HG03280 (cell line): ENCODE results near the gene PDZRN3.

ENCODE experiments used
- ATAC-seq: cut with Tn5 transposase; IDR thresholded peaks from one replicate; pipeline ENCODE4 v1.9.1; 2021; ENCODE audit warnings: mild to moderate bottlenecking, moderate library complexity; ENCODE audit not compliant: unreplicated experiment

PDZRN3 gene

DNA sequence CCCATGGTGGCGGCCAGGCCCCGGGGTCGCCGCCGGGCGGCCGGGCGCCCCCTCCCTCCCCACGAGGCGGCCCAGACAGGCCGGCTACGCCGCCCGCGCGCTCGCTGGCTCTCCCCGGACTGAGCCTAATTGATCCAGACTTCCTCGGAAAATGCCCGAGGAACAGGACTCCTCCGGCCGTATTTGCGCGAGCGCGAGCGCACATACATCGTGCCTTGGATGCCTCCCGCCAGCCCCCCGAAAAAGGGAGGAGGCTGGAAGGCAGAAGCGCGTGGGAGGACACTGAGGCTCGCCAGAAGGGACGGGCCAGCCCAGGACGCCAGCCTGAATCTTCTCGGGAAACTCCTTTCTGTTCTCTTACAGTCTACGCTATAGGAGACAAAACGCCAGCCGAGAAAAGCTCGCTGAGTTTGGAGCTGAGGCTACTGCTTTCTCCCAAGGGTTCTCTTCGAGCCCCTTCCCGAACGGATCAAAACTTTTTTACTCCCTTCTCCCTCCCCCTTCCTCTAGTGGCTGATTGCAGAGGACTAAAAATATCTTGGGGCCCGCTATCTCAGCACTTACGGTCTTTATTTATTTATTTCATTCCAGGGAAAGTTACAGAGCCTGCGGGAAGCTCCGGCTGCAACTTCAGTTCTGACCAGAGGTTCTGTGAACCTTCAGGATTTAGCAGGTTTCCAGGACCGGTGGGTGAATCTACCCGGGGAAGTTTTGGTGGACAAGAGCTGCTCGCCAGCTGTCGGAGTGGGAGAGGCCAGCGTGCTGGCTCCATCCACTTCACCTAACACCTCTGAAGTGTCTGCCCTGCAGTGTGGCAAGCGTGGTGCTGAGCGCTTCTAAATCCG, at the start of gene PDZRN3:
Gene PDZRN3, minus strand, starts transcription at position 121 of the 845 bp plus-strand sequence.
- no peak for ATAC-seq

DNA sequence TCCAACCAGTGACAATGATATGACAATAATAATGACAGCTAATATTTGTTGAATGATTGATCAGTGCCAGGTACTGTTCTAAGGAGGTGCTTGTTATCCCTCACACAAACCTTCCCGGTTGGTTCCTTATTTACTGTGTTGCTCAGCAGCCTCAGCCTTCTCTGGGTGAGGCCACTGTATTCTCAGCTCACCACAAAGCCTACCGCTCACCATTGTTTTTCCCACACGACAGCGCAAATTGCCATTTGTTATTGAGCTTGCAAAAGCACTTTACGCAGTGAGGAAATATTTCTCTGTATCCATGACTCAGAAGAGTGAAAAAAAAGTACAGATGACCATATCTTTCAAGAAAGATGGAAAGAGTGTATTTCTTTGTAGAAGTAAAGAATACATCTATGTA, 49.5 kb upstream of the PDZRN3 start:
- no peak for ATAC-seq

DNA sequence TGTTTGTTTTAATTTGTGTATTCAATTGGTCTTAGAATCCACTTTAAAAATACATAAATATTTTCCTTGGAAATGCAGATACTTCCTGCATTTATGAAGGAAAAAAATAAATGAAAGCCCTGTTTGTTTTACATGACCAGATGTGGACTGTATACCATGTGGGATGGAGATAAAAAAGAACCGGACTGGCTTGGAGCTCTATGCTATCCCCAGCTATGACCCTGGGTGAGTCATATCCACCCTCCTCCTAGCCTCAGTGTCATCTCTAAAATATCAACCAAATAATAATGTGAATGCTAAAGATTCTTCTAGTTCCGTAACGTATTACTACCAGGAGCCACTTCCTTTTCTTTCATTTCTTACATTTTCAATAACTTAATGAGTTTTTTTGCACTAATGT, 44.5 kb upstream of the PDZRN3 start:
- ATAC-seq: no peak

DNA sequence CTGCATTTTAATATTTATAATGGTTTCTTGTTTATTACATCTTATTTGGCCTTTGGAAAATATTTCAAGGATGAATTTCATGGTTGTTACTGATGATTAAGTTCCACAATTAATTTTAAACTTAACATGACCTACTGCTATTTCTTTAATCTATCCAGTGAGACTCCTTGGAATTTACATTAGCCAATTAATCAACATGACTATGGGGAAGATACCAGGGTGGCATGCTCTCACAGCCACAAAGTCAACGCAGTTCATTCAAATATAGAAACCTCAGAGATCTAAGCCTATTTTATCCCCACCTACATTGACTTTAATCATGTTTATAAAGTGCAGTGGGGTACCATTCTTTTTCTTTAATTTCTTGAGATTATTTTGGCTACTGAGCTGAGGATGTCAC, 43.6 kb upstream of the PDZRN3 start:
- no peak for ATAC-seq

DNA sequence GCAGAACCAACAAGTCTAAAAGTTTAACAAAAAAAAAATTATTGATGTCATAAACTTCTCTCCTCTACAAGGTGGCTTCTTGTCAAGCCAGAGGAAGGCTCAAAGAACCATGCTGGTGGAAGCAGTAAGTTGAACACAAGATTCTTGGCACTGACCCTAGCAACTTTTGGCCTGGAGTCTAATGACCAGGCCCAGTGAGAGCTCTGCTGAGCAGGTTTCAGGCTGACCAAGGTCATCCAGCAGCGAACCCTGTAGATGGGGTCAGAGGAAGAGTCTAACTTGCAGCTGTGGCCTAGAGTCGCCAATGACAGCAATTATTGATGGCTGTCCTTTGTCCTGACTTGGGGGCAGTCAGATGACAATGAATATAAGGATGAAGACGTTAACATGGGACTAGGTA, 43.1 kb upstream of the PDZRN3 start:
- ATAC-seq: no peak

DNA sequence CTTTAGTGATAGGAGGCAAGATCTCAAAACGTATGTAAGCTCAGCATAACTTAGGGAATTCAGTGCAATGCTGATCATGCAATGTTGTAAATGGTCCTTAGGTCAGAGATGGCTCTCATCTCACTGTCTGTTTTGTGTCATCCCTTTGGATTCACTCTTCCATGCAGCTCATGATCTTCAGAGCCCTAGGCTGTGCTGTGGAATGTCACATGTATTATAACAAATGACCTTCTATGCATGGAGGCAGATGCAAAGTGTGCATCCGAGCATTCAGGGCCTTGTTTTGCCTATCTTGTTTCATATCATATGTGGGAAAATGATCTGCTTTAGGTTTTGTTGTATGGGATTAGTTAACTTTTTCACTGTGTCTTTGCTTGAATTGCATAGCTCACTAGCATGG, 40.5 kb upstream of the PDZRN3 start:
- ATAC-seq: no peak

DNA sequence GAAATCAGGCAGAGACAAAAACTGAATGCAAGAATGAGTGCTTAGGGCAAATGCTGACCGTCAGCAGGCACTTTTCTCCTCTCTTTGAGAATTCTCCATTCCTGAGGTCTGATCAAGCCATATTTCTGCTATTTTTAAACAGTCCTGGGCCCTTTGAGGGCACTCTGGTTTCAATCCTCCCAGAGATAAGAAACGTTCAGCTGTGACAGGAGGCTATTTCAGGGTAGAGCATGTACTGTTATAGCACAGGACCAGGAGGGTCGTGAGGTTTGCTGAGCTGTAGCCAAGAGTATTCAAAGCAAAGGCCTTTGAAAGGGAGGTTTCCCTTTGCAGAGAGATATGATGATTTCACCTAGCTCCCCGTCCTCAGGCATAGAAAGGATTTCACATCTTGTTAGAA, 39.6 kb upstream of the PDZRN3 start:
- ATAC-seq: no peak

DNA sequence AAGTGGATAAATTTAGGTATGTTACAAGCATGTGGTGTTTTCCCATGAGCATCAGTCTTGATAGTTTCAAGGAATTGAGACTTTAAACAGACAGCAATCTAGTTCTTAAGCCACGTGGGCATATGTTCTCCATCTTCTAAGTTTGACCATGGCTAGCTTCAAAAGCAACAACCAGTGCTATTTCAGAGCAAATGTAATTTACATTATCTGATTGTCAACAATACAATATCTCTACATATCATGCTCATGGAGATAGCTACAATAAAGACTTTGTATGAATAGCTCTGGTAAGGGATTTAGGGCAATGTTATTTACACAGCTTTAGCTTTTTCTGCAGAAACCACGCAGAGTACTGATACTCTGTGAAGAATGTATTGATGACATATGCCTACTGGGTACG, 38.8 kb upstream of the PDZRN3 start:
- ATAC-seq: no peak

DNA sequence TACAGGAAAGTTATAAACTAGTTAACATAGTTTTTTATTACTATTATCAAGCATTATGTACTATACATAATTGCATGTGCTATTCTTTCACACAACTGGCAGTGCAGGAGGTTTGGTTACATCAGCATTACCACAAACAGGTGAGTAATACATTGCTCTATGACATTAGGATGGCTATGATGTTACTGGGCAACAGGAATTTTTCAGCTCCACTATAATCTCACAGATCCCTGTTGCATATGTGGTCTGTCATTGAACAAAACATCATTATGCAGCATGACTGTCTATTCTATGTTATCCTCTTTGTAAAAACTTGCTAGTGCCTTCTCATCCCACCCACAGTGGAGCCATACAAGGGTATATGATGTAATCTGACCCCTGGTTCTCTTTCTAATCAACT, 36.5 kb upstream of the PDZRN3 start:
- ATAC-seq: no peak

DNA sequence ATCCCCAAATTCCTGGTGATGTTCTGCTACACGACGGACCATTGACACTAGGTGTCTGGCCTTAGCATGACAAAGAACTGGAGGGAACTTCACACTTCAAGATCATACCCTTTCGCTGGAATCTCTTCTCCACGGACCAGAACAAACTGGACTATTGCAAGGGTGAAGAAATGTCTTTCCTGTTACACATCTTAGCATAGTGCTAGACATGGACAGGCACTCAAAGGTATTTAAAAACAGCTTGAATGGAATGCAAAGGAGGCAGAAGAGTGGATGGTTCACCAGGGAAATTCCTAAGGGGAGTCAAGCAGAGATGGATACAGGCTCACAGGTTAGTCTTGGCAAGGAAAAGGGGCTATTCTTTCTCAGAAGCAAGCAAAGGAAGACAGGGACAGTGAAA, 33.5 kb upstream of the PDZRN3 start:
- ATAC-seq: no peak

DNA sequence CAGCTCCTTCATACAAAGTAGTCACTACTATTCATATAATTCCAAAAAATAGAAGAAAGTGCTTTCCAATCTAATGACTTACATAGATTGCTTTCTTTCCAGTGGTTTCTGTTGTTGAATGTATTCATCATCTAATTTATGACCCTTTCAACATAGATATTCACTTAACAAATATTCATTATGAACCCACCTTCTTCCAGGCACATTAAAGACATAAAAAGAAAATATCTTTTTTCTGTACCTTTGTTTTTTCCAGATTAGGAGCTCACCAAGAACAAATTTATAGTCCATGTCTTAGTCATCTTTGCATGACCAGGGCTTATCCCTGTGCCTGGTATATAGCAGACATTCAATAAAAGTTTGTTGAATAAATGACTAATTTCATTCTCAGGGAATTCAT, 32.4 kb upstream of the PDZRN3 start:
- no peak for ATAC-seq

DNA sequence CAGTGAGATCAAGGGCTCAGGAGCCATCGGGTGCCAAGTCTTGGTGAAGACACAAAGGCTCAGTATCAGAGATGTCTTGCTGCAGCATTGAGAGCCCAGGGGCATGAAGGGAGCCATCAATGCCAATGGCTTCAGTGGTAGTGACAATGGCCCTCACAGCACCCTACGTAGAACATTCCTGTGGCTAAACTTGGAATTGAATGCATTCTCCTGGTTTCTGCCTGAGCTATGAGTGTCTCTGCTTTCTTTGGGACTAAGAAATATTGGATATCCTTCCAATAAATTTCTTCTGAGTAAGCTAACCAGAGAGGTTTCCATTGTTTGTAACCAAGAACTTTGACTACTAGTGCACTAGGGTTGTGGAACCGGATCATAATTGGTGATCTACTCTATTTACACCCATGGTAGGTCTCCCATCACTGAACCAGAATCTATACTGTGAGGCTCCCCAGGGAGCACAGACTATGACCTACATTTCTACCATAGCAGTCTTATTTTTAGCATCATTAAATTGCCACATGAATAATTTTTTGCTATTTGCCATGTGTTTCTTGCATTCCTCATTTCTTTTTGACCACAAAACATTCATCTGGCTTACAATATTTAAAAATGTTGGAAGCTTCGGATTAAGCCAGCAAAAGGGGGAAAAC, 31.6 kb upstream of the PDZRN3 start:
- no peak for ATAC-seq

DNA sequence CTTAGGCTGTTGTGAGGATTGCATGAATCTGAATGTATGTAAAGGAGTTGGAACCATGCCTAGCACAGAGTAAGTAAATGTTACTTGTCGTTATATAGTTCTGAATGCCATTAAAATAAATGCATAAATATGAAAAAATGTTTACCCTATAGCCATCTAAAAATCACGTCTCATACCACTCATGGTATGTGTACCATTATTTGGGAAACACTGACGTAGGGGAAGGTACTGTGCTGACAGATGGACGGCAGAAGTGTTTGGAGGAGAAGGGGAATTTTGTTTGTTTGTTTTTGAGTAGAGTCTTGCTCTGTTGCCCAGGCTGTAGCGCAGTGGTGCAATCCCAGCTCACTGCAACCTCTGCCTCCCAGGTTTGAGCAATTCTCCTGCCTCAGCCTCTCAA, 30.5 kb upstream of the PDZRN3 start:
- ATAC-seq: no peak

DNA sequence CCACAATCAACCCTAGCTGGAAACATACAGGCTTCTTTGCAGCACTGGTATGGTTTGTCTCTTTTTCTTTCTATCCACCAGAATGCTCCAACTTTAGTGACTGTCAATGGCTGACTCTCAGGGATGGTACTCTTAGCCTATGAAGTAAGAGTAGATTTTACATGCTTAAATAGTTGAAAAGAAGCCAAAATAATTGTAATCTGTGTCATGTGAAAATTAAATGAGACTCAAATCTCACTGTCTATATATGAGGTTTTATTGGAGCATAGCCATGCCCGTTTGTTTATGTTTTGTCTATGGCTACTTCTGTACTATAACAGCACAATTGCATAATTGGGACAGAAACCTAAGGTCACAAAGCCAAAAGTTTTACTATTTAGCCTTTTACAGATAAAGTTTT, 29.1 kb upstream of the PDZRN3 start:
- ATAC-seq: no peak

DNA sequence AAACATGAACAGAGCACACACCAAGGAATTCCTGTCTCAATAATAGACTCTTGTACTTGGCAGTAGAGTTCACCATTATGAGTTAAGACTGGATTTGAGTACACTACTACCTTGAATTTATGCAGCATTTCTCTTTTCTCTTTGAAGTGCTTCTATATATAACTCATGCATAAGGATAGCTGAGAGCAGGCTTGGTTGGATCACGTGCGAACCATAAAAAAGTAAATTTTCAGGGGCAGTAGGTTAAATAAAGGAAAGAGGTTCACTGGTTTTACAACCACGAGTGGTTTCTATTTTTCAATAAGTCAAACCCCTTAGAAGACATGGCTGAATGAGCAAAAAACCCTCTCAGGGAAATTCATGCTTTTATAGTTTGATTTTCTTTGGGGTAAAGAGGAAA, 28.6 kb upstream of the PDZRN3 start:
- no peak for ATAC-seq

DNA sequence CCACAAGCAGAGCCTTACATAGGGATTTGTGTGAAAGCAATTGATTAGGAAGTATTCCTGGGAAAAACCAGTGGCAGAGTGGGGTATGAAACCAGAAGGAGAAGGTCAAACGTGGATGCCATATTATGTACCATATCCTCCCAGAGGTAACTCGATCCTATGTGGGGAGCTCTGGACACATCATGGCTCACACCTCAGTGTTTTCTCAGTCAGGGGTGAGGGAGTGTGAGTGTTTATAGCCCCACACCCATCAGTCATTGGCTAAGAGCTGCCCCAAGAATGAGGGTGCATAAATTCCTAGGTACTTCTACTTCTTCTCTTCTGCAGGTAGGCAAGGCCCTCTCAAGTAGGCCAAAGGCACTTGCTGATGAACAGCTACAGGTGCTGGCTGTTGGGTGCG, 28.2 kb upstream of the PDZRN3 start:
- no peak for ATAC-seq

DNA sequence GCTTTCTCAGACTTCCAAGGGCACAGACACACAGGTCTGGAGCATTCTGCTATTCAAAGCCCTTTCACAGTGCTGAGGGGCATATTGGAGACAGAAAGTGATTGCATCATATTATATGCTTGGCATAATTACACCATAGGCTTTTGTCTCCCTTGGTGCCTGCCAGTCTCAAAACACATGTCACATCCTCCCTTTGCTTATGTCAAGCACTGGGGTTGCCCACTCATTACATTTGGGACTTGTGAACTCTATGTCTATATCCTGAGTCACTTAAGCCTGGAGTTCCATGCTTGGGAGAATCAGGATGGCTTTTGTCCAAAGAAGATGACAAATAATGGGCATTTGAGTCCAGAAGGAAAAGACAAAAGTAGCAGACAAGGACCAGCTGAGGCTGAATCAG, 12.3 kb upstream of the PDZRN3 start:
- ATAC-seq: no peak

DNA sequence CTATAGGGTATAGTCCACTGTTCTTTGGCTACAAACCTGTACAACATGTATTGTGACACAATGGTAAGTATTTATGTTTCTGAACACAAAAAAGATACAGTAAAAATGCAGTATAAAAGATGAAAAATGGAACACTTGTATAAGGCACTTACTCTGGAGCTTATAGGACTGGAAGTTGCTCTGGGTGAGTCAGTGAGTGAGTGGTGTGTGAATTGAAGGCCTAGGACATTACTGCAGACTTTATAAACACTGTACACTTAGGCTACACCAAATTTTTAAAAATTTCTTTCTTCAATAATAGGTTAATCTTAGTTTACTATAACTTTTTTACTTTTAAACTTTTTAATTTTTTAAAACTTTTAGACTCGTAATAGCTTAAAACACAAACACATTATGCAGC, 10.5 kb upstream of the PDZRN3 start:
- no peak for ATAC-seq

DNA sequence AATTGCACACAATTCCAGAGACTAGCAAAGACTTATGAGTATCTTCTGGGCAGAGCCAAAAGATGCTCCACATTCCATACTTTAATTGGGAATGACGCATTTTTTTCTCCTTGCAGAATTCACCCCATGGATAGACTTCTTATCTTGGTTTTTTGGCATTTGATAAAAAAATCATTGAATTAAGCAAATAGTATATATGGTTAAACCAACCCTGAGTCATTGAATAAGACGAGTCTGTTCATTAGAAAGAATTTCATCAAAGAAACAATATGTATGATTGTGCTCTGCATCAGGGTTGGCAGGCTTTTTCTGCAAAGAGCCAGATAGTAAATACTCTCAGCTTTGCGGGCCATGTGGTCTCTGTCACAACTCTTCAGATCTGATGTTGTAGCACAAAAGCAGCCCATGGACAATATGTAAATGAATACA, 9.2 kb upstream of the PDZRN3 start:
- ATAC-seq: no peak

DNA sequence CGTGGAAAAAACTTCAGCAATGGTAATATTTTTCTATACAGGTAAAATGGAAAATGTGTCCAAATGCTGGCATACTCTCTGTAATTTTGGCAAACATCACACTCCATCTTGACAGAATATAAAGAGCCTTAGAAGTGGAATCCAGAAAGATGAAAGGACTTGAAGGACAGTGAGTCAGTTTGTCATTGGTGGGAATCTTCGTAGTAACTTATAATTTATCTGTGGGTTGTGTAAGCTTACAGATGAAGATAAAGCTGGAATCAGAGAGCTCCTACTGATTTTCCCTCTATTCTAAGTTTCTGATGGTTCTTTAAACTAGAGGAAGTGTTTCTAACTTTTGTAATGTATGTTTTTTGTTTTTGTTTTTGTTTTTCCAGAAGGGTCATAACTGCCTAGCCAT, 8.7 kb upstream of the PDZRN3 start:
- ATAC-seq: no peak

DNA sequence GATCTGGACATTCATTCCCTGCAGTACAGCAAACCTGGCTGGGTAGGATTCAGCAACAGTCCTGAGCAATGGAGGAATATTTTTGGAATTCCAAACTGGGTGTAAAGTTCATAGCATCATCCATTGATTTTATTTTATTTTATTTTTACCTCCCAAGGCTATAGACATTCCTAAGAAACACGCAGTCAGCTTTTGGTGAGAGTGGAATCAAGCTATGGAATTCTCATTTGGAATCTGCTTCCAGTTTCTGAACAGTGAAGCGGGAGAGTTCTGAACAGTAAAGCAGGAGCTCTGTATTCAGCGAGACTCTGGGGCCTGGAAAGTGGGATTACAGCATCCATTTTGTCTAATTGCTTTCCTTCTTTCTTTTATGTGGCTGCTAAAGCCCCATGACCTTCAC, 1.4 kb upstream of the PDZRN3 start:
- ATAC-seq: no peak

DNA sequence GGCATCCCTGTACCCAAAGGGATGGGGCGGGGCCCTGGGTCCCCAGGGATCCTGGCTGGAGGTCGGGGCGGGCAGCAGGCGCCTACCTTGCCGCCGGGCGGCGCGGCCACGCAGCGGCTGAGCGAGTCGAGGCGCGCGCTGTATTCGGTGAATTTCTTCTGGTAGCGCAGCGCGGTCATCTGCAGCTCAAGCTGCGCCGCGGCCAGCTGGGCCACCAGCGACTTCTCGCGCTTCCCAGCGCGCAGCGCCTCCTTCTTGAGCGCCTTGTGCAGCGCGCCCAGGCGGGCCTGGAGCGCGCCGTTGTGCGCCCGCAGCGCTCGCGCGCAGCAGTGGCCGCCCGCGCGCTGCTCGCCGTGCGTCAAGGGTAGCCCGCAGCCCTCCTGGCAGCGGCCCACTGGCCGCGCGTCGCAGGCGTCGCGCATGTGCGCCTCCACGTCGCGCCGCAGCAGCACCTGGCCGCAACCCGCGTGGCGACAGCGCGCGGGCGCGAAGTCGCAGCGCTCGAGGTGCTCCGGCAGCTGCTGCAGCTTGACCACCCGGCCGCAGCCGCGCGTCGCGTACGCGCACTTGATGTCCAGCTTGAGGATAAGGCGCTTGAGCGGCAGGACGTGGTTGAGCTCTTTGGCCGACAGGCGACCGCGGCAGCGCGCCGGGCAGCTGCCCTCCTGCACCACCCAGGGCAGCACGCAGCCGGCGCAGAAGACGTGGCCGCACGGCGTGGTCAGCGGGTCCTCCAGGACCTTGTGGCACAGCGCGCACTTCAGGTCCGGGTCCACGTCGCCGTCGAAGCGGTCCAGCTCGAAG, 522 bp downstream of the PDZRN3 start:
- no peak for ATAC-seq
